ENCODE data around the gene ETS1.
"Not testable (repeated sequence)": the region's sequence is repeated elsewhere in the genome, so short reads cannot be mapped to it uniquely, and the experiment has no call there.

GRCh38 chr11:128445921-128446320 is 141.4 kb downstream of the ETS1 start:
- TF ChIP-seq CTCF, EZH2 (IDR thresholded peaks at IDR 0.05): not testable (repeated sequence)
